ENCODE results near the gene ZSCAN10. TPM values are rescaled to one million over a fixed set of nuclear protein-coding genes. Genes with fewer than 3 reads are reported as not detected.

The ZSCAN10 gene
- total RNA-seq, 1 donor from 2014 or later: not detected

- Histone ChIP-seq H3K36me3 (peaks cover 26% of the 10 kb centered on the region), H3K4me1 (peaks cover 27% of the 10 kb centered on the region), H3K9me3 (no peaks in the 10 kb centered on the region), H3K4me3 (peak overlapping the region; percentile 77), H3K27me3 (ENCODE audit: low read depth) (no peaks in the 10 kb centered on the region), H3K27ac (peak overlapping the region; percentile 67)
- ATAC-seq (peak in 1 of 2 donors; percentile 5), DNase-seq (no peak)
- TF ChIP-seq CTCF (IDR thresholded peaks at IDR 0.05): no peak
- intact Hi-C loops (cut with DNase I): no loop called here
Observed at GRCh38 chr16:3112881-3113574, 13.9 kb upstream of the ZSCAN10 start.

GRCh38 chr16:3112058-3112880 is 13.2 kb upstream of the ZSCAN10 start, which contains the start of gene ZNF205:
TSS of gene ZNF205 (plus strand) at chr16:3112586. CDS start at chr16:3113431, 845 bp downstream.
- Histone ChIP-seq H3K36me3 (peaks cover 23% of the 10 kb centered on the region), H3K27ac (peak within 1 kb of the TSS; percentile 67), H3K4me3 (peak within 1 kb of the TSS; percentile 77), H3K4me1 (peaks cover 30% of the 10 kb centered on the region), H3K27me3 (ENCODE audit: low read depth) (no peaks in the 10 kb centered on the region), H3K9me3 (no peaks in the 10 kb centered on the region)
- peak; percentile 91 to 95 for ATAC-seq
- no peak for TF ChIP-seq CTCF (IDR thresholded peaks at IDR 0.05)
- intact Hi-C loops (cut with DNase I): no loop called here
- DNase-seq: peak; percentile 80

- peaks cover 21% of the 10 kb centered on the region for H3K4me1 ChIP-seq
- peak overlapping the region; percentile 91 for H3K27ac ChIP-seq
- no peak for TF ChIP-seq CTCF (IDR thresholded peaks at IDR 0.05)
- no peaks in the 10 kb centered on the region for H3K36me3 ChIP-seq
- peak overlapping the region; percentile 65 for H3K4me3 ChIP-seq
- DNase-seq: peak; percentile 93
- intact Hi-C loops (cut with DNase I): no loop called here
- ATAC-seq: peak; percentile 98 to 99
- no peaks in the 10 kb centered on the region for H3K9me3 ChIP-seq
- H3K27me3 ChIP-seq (ENCODE audit: low read depth): no peaks in the 10 kb centered on the region
Observed at GRCh38 chr16:3106205-3106928, 7.3 kb upstream of the ZSCAN10 start.

- Histone ChIP-seq H3K9me3 (no peaks in the 10 kb centered on the region), H3K36me3 (no peaks in the 10 kb centered on the region), H3K4me1 (peaks cover 35% of the 10 kb centered on the region), H3K4me3 (peak overlapping the region; percentile 17), H3K27ac (peak overlapping the region; percentile 80), H3K27me3 (ENCODE audit: low read depth) (no peaks in the 10 kb centered on the region)
- intact Hi-C loops (cut with DNase I): no loop called here
- ATAC-seq (no peak), DNase-seq (no peak)
- no peak for TF ChIP-seq CTCF (IDR thresholded peaks at IDR 0.05)
Observed at GRCh38 chr16:3101841-3102470, 2.9 kb upstream of the ZSCAN10 start.
